ENCODE measurements around the gene ANGPTL2.

Gene ANGPTL2

GRCh38 chr9:127116957-127117356 is 5.5 kb downstream of the ANGPTL2 start:
- DNase-seq, result no peak

DNA sequence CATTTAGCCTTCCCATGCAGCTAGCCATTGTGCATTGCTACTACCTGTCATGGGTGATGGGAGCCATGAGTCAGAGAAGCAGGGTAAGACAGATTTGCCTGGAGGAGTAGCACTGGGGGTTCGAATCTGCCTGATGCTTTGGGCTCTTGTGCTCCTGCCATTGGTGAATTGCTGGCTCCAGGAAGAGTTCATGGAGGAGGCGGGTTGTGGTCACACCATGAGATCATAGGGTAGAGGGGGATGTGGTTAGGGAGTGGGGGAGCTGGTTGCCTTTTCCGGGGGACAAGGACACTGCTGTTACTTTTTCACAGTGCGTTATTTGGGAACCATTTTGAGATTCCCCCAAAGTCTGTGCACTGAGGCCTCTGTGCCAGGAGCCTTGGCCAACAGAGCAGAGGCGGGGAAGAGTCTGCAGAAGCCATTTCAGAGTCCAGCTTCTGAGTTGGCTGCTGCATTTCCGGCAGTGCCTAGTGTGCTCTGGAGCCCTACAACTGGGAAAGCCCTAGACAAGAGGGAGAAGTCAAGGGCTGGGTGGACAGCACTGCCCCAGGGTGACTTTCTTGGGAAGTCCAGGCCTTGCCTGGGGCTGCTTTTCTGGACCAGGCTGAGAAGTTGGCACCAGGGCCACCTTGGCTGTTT is 6.2 kb downstream of the ANGPTL2 start:
- no peak for DNase-seq

DNA sequence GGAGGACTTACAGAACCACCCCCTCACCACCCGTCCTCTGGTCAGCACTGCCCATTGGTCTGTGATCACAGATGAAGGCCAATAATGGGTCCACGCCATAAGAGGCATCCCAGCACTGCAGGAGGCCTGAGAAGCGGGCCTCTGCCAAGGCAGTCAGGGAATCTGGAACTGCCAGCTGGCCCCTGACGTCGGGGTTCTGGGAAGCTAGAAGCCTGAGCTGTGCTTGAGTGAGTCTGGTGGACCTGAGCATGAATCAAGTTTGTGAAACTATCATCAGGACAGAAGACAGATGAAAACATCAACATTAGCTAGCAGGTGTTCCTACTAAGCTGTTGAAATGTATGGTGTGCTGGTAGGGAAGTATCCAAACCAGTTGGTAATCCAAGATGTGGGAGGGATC is 7.8 kb downstream of the ANGPTL2 start:
- DNase-seq, result no peak

GRCh38 chr9:127113191-127113972 is 9.1 kb downstream of the ANGPTL2 start:
- no peak for DNase-seq

DNA sequence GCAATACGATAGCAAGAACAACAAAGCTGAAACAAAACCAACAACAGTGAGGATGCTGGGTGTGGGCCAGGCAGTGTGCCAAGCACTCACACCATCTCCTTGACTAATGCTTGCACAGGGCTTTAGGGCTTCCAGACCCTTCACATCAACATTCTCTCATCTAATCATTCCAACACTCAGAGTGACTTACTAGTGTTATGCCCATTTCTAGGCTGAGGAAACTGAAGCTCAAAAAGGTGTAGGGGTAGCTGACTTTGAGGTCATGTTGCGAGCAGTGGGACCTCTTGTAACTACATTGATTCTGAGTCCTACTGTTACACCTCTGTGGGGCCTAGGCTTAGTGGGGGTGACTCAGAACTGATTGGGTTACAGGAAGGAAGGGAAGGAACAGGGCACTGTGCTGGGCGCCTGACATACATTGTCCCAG is 9.7 kb downstream of the ANGPTL2 start:
- DNase-seq, result no peak

GRCh38 chr9:127112056-127112455 is 10.4 kb downstream of the ANGPTL2 start:
- no peak for DNase-seq

DNA sequence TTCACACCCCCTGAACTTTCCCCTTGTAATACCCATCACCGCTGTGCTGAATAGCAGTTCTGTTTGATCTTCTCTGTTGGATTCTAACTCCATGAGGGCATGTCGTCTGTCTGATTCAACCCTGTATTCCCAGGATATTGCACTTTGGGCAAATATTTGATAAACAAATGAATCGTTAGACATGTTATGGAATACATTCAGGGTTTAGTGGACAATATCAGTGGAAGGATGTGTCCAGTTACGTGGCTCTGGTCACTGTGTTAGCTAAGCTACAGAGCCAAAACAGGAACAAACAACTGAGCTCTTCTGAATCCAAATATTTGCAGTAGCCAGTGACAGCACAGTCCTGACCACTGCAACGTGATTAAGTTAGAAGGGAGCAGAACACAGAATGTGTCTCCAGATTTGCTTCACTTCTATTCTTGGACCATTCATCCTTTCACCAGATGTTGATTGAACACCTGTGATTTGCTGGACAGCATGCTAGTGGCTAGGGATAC is 13.2 kb downstream of the ANGPTL2 start:
- DNase-seq, result no peak

GRCh38 chr9:127107929-127108876 is 14.2 kb downstream of the ANGPTL2 start:
- DNase-seq, result no peak

DNA sequence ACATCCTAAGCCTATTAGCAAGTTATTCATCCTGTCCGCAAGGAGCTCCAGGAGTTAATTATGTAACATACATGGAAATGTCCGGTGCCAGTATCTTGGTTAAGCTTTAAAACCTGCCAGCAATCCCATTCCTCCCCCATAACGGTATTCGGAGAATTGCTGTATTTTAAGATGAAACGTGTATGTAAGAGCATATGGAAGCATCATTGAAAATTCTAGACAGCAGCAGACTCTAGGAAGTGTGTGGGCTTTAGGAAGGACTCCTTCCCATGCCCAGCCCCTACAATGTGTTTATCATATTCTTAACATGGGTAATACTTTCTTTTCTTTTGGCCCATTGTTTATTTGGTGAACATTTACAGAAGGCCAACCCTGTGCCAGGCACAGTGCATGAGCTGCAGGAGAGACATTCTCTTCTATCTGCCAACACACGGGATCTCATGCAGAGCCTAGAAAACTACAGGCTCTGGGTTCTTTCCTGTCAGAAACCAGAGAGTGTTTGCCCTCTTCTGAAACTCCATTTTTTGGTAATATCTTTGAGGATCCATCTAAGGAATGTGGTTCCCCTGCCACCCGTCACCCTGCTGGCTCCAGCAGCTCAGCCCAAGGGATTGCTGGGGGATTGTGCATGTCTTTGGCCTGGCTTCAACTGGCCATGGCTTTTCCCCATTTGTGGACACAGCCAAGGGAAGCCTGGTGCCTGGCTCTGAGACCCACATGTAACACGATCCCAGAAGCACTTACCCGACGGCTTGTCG is 15.1 kb downstream of the ANGPTL2 start:
- DNase-seq, result no peak

GRCh38 chr9:127106466-127106855 is 16.0 kb downstream of the ANGPTL2 start:
- DNase-seq, result no peak

GRCh38 chr9:127105805-127106465 is 16.5 kb downstream of the ANGPTL2 start:
- no peak for DNase-seq

DNA sequence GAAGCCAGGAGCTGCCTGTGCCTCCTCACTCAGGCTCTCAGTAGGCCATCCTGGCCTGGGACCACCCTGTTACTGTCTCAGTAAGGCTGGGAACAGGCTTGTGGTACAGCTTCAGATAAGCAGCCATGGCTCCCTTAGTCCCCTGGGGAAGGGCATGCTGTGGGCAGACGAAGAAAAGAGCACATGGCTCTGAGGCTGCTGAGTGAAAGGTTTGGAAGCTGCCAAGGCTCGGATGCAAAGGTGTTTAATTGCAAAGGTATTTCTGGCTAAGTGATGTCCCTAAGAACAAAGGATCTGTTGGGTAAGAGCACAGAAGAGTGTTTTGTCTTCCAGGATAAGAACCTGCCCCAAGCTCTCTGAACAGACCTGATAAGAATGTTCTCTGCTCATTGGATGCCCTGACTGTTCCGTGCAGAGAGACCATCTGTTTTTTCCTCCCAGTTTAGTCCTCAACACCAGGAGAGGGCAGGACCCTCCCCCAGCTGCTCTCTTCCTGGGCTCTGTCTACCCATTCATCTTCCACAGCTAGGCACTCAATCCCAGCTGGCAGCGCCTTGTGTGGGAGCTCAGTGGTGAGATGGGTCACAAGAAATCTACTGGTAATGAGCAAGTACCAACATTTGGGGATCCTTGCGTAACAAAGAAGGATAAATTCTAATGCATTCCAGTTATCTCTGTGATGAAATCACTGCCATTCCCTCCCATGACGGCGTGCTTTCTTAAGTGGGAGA is 17.7 kb downstream of the ANGPTL2 start:
- no peak for DNase-seq

DNA sequence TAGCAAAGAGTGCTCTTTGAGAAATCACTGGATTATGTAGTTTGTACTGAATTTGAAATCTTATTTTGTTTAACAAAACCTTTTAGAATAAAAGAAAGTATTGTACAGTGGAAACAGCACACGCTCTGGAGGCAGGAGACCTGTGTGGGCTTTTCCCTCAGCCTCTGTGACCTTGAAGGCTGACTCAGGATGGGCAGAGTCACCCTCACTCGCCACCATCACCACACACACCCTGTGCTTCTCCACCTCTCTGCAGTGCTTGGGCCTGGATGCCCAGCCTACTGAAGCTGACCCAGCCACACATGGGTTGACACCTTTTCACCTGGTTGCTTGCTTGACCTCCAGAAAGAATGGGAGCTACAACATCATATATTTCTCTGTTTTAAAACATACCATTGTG is 19.6 kb downstream of the ANGPTL2 start:
- no peak for DNase-seq

DNA sequence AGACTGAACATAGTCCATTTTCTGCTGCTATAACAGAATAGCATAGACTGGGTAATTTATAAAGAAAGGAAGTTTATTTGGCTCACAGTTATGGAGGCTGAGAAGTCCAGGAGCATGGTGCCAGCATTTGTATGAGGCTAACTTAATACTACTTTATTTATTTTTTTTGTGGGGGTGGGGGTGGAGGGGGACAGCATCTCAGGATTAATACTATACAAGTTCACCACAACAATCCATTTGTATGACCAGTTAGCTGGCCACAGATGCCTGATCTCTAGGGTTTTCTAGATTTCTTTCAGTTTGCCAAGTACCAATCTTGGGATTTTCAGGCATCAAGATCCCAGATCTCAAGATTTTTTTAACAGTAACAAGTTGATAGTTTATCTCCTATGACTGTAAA is 20.3 kb downstream of the ANGPTL2 start:
- no peak for DNase-seq

GRCh38 chr9:127099664-127100063 is 22.8 kb downstream of the ANGPTL2 start:
- DNase-seq, result no peak

GRCh38 chr9:127098916-127099553 is 23.4 kb downstream of the ANGPTL2 start:
- DNase-seq, result no peak

GRCh38 chr9:127097683-127098082 is 24.8 kb downstream of the ANGPTL2 start:
- no peak for DNase-seq

DNA sequence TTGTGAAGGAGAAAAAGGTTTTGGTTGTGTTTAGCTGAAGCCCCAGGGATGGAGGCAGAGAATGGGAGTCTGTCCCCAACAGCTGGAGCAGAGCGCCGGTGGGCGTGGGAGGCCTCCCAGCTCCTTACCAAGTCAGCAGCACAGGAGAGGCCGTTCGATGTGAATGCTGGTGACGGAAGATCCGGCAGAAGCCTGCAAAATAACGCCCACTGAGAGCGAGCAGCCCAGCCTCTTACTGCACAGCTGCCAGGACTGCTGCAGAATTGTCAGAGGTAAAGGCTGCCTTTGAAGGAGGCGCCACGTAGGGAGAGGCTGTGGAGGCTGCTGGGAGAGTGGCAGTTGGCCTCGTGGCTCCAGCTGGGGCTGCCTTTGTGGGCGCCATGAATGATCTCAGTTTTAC is 26.2 kb downstream of the ANGPTL2 start:
- DNase-seq, result no peak

DNA sequence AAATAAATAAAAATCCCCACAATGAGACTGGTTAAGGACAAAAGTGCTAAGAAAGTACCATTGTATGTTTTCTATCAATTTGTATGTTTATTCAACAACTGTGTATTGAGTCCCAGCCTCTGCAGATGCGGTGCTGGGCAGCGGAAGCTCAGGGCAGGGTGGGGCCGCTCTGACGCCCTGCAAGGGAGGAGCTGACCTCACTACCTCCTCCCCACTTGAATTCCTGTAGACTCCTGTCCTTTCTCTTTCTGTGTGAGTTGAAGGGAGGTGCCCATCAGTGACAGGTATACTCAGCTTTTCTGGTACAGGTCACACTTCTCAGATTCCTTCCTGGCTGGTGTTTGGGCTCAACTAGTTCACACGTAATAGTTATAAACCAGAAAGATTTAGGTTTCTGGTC is 27.0 kb downstream of the ANGPTL2 start:
- DNase-seq, result no peak

DNA sequence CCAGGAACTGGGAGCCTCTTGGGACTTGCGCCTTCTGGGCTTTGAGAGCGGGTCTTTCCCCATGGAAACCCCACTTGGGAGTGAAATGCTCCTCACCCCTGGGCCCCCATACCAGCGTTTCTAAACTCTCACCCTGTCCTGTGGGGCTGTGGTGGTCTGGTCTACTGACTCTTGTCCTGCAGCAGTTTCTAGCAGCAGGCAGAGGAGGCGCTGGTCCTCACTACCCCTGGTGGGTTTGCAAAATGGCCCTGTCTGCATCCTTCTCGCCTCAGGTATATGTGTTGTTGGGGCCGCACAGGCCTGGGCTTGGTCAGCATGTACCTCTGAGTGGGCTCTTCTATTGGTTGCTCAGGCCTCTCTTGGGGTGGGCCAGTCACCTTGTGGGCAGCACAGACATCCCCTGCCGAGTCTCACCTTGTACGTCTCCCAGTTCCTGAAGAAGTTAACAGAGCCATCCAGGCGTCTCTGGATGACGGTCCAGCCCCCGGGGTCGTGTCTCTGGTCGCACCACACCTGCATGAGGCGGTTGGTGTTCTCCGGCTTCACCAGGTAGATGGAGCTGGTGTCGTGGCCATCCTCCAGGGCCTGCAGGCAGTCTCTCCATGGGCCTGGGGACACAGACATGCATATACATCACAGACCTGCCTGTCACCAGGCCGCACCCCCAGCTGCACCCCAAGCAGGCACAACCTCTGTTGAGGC is 29.0 kb downstream of the ANGPTL2 start:
- DNase-seq, result no peak
